HT-29 (cell line): Measurements from ENCODE around the gene TNFRSF25. TPM values are rescaled to one million over a fixed set of nuclear protein-coding genes. Genes with fewer than 3 reads are reported as not detected.
A peak's percentile ranks its signal among the peaks of the same experiment; 100 is the strongest.

ENCODE experiments used
- DNase-seq: peaks from one replicate; pipeline ENCODE4 v3.0.0-alpha.2; 2015; ENCODE audit warnings: low spot score
- total RNA-seq: library from RNA; depleted of rRNA; stranded (reverse); fragments of >200 nt; shearing (Covaris generic); gene quantifications from 2 replicates; pipeline ENCODE4 v1.2.3, GENCODE V29; 2014

Gene TNFRSF25
- total RNA-seq, 1 experiment from 2014 or later: 15.0 TPM

DNA sequence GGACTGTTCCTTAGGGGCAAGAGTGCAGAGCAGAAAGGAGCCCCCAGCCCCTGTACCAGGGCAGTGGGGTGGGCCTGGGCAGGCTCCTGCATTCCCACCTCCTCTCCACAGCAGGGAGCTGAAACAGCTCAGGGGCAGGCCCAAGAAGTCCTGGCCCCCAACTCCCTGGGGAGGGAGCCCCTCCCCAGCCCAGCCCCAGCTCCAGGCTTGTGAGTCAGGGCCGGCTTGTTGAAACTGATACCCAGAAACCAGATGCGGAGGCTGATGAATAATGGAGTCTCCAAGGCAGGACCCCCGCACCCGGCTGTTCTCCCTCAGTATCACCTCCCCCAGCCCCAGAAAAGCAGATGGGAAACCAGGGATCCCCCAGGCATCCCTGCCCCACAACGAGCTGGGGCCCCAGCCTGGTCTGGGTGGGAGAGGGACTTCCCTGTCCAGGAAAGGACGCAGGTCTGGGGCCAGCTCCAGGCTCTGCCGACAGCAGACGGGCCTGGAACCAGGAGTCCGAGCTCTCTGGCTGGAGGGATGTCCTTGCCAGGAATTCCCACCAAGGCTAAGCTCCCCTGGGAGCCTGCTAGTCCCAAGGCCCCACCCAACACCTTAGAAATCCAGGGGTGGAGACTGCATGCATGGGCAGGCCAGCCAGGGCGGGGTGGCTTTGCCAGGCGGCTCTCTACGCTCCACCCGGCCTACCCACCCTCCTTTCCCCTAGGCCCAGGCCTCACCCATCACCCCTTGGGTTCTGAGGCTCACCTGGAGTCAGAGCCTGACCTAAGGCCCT, 22.8 kb upstream of the TNFRSF25 start:
- DNase-seq: peak; percentile 83

DNA sequence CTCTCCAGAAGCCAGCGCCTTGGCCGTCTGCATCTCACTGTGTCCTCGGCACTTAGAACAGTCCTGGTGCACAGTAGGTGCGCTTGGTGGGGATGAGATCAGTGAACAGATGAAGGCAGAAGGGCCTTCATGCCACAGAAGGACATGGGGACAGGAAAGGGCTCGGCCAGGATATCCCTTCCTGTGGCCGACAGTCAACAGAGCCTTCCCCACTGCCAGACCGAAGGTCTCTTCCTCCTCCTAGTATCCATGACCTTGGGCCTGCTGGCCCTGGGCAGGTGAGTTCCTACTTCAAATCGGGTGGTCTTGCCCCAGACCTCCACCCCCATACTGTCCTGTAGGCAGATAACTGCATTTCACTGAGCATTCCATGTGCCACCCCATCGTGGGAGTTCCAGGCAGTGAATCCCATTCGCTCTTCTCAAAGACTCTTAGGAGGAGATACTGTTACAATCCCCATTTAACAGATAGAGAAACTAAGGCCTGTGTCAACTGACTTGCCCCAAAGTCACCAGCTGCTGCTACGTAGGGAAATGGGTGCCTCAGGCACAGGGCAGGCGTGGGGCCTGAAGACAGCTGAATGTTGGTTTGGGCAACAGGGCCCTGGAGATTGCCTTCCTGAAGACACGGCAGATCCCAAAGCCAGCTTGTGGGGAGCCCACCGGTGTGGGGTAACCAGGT, 22.0 kb upstream of the TNFRSF25 start:
- DNase-seq: no peak

DNA sequence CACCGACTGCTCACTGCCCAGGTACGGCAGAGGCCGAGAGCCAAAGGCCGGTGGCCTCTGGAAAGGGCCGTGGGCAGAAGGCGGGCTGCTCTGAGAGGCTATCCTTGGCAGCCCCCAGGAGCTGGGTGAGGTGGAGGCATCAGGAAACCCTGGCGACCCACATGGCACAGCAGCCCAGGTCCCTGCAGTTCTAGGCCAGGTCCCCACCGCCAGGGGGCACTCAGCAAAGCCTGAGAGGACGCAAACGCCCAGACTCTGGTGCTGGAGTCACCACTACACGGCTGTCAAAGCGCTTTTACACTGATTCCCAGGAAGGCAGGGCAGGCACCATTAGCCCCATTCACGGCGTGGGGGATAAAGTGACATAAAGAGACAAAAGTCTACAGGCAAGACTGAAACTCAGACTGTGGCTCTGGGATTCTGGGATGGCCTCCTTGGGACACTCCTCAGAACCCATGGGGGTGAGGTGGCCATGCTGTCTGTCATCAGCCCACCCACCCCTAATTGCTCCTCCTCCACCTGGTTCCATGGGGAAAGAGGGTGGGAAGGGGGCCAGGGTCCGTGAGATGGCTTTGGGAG, 20.5 kb upstream of the TNFRSF25 start:
- DNase-seq: peak; percentile 93

DNA sequence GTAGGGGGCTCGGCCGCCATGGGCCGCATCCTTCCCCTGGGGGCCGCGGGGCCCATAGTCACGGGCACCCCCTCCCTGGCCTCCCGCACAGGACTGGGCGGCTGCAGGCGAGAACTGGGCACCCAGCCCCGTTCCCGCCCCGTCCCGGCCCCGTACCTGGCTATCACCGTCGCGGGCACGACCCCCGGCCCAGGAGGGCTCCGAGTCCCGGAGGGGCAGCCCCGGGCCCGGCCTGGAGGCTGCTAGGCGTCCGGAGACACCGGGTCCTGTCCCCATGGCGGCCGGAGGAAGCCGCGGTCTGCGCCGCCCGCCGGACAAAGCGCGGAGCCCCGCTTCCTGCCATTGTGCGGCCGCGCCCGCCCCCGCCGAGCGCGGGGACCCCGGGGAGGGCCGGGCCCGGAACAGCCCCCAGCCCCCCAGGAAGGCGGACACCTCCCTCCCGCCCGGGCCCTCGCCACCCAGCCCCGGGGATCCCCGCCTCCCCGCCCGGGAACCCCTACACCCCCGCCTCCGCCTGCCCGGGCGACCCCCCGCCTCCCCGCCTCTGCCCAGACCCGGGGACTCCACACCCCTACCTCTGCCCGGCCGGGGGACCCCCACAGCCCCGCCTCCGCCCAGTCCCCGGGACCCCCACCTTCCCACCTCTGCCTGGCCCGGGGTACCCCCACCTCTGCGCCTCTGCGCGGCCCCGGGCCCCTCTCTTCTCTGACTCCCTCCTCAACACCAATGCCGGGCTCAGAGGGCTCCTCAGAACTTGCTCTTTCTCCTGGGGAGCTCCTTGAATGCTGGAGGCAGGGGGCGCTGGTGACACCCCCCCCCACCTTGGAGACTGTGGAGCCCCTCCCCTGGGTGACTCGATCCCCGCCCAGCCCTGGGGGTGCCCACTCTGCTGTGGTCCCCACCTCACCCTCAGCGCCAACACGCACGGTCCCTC, 19.5 kb upstream of the TNFRSF25 start:
- no peak for DNase-seq

DNA sequence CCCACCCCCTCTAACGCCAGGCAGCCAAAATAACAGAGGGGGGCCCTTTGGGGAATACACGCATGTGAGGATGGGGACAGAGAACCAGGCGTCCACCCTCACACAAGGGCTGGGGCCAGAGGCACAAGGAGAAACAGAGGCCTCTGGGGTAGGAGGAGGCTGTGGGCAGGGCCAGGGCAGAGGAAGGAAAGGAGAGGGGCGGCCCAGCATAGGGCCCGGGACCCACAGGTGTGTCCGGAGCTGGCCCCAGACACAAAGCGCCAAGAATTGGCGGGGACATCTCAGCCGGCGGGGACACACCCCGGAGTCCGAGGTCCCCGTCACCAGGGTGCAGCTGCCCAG, 18.8 kb upstream of the TNFRSF25 start:
- no peak for DNase-seq

DNA sequence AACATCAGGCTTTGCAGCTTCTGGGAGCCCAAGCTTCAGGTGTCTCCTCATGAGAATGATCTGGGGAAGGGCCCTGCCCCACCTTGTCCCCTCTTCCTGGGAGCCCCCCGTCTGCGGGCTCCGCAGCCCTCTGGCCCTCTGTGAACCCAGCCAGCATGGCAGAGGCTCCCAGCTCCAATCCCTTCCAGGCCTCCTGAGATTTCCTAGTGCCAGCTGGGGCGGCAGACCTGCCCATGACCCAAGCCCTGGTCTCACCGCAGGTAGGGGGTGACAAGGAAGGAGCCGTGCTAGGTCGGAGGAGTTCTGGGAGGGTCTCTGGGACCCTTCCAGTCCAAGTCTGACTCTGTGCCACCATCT, 17.8 kb upstream of the TNFRSF25 start:
- DNase-seq: no peak

DNA sequence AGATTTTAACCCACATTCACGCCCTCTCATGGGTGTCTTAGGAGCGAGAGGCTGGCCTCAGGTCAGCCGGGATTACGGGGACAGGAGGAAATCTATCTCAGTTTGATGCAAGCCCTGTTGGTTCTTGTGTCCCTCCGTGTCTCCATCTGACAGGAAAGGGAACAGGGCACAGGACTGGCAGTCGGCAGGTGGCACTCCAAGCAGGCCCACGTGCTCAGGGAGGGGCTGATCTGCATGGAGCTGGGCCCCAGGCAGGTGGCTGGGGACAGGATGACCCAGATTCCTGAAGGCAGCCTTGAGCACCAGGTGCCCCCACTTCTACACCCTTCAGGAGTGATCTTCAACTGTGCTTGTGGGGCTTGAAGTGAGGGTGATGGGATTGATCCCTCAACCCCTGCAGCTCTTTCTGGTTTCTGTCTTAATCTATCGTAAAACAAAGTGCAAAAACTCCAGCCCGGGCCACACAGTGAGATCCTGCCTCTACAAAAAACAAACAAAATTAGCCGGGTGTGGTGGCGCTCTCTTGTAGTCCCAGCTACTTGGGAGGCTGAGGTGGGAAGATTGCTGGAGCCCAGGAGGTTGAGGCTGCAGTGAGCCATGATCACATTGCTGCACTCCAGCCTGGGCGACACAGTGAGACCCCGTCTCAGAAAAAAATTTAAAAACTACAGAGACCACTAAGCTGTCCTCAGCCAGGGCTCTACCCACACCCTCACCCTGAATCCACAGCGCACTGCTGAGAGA, 17.2 kb upstream of the TNFRSF25 start:
- peak; percentile 70 for DNase-seq

DNA sequence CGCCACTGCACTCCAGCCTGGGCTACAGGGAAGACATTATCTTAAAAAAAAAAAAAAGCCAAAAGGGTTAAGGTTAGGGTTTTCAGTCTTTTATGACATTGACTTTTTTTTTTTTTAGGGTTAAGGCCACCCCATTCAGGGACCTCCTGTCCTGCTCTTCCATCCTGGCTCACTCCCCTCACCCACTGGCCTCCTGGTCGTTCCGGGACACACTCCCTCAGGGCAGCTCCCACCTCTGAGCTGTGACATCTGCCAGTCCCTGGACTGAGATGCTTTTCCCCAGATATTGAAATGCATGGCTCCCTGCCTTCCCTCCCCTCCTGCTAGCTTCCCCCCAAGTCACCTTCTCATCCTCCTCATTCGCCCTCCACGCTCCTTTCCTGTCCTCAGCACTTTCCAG, 15.8 kb upstream of the TNFRSF25 start:
- no peak for DNase-seq

DNA sequence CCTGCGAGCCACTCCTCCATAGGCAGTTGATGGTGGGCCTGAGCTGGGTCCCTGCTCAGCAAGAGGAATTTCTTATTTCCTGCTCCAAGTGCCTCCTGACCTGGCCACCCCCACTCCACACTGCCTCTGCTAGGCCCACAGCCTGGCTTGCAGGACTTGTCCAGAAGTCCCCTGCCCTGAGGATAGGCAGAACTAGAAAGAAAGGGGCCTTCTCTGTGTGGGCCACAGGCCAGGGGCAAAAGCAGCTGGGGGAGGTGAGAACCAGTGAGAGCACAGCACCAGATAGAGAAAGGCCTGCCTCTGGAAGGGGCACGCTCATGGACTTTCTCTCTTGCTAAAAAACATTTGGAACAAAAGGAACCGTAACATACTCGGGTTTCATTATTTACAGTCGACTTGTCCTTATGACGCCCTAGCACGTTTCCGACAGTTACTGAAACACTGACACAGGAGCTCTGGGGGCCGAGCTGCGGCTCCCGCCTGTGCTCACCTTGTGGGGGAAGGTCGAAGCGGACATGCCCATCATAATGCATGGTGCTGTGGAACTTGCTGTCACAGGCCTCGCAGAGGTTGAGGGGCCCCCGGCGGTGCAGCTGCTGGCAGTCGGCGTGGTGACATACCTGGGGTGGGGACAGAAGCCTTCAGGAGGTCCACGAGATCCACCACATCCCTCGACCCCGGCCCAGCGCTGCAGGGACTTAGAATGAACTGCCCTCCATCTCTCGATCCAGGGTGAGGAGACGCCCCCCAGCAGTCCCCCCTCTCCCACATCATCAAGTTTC, 11.3 kb upstream of the TNFRSF25 start:
- no peak for DNase-seq

DNA sequence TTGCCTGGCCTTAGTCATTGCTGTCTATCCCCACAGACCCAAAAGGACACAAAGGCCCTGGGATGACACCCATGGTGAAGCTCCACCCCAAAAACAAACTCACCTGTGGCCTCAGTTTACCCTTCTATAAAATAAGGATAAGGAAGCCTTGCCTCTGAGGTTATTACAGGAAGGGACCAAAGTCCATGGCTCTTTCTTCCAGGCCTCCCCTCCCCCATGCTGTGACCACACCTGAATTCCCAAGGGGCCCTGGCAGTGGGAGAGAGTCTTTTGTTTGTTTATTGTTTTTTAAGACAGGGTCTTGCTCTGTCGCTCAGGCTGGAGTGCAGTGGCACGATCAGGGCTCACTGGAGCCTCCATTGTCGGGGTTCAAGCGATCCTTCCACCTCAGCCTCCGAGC, 10.5 kb upstream of the TNFRSF25 start:
- DNase-seq: no peak

DNA sequence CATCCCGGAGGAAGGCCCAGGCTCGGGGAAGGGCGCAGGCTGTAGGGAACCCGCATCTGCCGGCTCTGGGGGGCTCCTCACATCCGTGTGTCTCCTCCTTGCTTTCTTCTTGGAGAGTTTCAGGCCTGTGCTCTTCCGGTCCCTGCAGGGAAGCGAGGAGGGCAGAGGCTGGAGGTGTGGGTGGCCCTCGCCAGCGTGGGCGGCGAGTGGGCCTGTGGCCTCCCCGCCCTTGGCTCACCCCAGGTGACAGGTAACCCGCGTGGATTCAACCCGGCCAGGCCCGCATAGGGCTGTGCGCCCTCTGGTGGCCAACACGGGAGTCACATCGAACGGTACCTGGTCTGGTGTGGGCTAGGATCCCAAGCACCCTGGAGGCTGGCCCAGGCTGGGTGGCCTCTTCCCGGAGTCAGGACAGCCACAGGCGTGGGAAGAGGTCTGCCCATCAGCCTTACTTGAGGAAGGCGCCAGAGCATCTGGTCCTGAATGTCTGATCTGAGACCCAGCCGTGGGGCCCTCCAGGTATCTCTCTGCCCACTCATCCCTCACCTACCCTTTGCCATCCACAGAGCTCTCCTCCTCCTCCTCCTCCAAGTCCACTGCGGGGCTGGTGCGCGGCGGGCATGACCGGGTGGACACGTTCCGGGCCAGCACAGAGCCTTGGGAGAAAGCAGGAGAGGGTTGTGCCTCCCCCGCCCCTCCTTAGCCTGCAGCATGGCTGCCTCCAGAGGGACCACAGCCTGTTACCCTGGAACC, 9.6 kb upstream of the TNFRSF25 start:
- DNase-seq: peak; percentile 71

DNA sequence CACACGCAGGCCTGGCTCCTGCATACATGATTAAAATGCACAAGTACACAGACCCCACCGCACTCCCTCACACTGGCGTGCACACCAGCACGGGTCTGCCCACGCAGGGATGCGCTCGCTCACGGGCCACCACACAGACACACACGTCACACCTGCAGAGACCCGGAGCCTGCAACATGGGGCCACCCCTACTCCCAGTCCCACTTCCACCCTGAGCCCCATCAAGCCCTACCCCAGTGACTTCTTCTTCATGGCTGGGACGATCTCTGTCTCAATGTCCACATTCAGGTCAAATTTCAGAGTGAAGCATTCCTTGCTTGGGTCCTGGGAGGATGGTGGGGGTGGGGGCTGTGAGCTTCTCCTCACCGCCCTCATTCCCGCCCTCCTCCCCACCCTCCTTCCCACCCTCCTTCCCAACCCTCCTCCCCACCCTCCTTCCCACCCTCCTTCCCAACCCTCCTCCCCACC, 8.9 kb upstream of the TNFRSF25 start:
- no peak for DNase-seq

DNA sequence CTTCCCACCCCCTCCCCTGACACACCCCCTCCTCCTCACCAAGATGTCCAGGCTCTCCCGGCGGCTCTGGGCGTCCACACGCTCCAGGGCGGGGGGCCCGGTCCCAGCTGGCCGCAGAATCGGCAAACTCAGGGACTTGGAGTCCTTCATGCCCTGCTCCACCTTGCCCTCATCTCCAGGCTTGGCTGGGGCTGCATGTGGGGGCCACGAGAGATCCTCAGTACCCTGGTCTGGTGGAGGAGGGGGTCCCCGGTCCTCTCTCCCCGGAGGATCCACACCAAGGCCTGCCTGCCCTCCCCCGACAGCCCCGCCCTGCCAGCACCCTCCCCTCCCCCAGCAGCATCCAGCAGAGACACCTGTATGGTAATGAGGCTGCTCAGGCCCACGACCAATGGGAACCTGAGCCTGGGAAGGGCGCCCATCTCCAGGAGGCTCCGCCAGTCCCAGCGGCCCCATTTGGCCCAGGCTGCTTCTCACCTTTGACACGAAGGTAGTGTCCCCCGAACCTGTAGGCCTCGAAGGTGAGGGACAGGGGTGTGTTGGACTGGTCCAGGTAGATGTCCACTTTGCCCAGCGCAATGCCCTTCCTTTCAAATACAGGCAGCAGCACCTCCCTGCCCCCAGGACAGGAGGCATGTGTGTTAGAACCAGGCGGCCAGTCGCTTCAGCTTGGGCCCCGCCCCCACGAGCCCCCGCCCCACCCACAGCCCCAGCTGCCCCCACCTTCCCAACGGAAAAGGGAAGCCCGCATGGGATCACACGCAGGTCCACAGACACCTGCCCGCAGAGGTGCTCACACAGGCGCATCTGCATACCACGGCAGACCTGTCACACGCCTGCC, 8.2 kb upstream of the TNFRSF25 start:
- no peak for DNase-seq

DNA sequence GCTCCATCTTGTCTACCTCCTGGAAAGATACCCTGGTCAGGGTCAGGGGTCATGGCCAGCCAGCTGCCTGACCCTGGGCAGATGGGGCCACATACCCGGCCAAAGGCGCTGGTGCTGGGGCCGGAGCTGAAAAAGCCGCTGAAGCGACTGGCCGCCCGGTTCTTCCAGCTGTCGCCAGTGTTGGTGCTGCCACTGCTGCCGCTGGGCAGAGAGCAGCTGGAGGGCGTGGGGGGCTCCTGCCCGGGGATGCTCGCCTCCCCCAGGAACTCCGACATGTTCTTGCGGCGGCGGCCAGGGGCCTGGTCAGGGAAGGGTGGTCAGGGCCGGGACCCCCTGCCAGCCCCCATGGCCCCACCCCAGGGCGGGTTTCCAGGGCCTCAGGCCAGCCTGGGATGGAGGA, 7.2 kb upstream of the TNFRSF25 start:
- no peak for DNase-seq

DNA sequence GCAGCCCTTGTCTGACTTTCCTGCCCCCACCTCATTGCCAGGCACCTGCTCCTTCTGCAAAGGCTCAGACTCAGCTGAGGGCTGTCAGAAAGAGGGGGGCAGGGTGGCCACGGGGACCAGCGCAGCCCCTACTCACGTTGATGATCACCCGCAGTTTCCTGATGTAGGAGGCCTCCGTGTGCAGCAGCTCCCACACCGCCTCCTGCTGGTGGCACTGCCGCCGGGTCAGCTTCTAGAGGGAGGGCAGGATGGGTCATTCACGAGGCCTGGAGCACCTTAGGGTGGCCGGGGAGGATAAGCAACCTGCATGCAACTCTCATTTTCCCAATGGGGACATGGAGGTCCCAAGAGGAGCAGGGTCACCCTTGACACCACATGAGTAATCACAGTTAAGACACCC, 6.4 kb upstream of the TNFRSF25 start:
- DNase-seq: no peak

DNA sequence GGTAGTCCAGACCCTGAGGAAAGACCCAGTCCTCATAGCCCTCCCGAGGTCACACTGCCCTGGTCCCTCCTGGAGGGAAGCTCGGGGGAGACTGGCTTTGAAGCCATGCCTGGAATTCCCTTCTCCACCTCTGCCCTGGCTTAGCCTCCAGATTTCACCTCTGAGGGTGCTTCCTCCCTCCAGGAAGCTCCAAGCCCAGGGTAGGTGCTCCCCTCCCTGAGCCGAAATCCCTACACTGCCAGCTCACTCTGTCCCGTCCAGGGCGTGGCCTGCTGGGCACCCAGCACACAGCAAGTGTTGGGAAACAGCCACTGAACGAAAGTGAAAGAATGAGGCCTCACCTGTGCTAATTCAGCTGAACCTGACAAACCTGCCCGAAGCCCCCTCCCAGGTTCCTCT, 6.0 kb upstream of the TNFRSF25 start:
- DNase-seq: peak; percentile 58

DNA sequence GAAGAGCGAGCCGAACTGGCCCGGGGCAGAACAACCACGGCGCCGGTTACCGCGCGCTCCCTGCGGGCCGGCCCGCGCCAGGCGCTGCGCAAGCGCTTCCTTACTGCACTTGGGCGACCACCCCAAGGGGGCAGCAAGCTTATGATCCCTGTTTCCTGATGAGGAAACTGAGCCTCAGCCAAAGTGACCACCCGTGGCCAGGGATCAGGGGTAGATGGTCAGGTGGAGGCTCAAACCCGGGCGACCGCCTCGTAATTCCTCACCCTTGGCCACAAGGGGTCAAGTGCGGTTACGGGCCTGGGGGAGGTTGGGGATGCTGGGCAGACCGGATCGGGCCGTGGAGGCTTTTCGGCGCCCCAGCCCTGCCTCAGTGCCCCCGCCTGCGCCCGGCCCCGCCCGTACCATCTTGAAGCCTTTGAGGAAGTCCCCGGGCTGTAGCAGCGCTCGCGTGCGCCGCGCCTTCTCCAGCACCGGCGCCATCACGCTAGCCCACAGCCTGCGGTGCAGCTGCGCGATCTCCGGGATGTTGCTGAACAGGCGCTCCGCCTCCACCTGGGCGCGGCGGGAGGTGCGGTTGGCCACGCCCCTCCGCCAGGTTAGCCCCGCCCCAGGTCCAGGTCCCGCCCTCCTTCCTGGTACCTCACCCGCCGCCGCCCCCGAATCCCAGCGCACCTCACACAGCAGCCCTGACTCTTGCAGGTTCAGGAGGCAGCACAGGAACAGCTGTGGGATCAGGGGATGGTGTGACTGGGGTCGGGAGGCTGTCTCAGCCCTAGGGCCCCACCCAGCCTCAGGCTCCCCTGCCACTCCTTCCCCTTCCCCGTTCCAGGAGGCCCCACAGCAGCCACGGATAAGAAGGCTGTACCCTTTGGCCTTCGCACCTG, 5.4 kb upstream of the TNFRSF25 start:
- peak; percentile 87 for DNase-seq
